GM13976 (cell line): ENCODE data around the gene PDXK.

Experiments used
- DNase-seq: peaks from one replicate; pipeline ENCODE4 v3.0.0; 2012; ENCODE audit warnings: low spot score
- in situ Hi-C: fragments of 300-500 bp; cut with MboI; formaldehyde crosslinking; loops from one replicate; pipeline ENCODE4 v1.12.0; 2022; ENCODE audit warnings: low sequenced_read_pairs, mixed read lengths, inconsistent platforms; ENCODE audit not compliant: unreplicated experiment
- TF ChIP-seq, protein P1 (sequence below): IDR thresholded peaks from 2 replicates; pipeline ENCODE4 v1.5.1; 2012; ENCODE audit warnings: borderline replicate concordance, mild to moderate bottlenecking; ENCODE audit not compliant: insufficient read depth; ENCODE audit errors: extremely low read depth, missing control alignments, control extremely low read depth

The PDXK gene

GRCh38 chr21:43758111-43758641, 39.2 kb downstream of the PDXK start:
- in situ Hi-C loops, result no loop called here
- TF ChIP-seq, protein P1, sequence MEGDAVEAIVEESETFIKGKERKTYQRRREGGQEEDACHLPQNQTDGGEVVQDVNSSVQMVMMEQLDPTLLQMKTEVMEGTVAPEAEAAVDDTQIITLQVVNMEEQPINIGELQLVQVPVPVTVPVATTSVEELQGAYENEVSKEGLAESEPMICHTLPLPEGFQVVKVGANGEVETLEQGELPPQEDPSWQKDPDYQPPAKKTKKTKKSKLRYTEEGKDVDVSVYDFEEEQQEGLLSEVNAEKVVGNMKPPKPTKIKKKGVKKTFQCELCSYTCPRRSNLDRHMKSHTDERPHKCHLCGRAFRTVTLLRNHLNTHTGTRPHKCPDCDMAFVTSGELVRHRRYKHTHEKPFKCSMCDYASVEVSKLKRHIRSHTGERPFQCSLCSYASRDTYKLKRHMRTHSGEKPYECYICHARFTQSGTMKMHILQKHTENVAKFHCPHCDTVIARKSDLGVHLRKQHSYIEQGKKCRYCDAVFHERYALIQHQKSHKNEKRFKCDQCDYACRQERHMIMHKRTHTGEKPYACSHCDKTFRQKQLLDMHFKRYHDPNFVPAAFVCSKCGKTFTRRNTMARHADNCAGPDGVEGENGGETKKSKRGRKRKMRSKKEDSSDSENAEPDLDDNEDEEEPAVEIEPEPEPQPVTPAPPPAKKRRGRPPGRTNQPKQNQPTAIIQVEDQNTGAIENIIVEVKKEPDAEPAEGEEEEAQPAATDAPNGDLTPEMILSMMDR, result no peak
- no peak for DNase-seq

GRCh38 chr21:43758811-43759210, 39.9 kb downstream of the PDXK start:
- TF ChIP-seq, protein P1, result no peak
- in situ Hi-C loops, result no loop called here
- no peak for DNase-seq

- in situ Hi-C loops, result no loop called here
- TF ChIP-seq, protein P1, result no peak
- no peak for DNase-seq
These were observed 40.7 kb downstream of the PDXK start for GRCh38 chr21:43759651-43760050.

DNA sequence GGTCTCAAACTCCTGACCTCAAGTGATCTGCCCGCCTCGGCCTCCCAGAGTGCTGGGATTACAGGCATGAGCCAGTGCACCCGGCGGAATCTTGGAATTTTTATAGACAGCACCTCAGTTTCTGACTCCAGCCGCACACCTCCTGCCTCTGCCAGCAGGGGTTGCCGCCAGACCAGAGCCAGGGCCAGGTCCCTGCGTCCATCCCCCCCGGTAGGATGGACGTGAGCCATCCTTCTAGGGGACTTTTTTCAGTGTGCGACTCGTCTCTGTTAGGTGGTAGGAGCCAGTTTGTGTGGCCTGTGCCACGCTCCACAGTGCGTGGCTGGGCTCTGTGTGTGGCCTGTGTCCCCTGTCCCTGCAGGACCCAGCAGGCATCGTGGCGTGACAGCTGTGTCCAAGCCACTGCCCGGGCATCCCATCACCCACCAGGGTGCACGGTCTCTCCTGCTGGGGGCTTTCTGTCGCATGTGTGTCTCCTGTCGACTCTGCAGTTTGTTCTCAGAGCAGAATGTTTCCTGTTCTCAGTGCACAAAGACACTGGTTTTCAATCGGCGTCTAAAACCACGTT, 41.5 kb downstream of the PDXK start:
- DNase-seq, result no peak
- in situ Hi-C loops, result no loop called here
- TF ChIP-seq, protein P1, result no peak

GRCh38 chr21:43761886-43762285, 43.0 kb downstream of the PDXK start:
- TF ChIP-seq, protein P1, result no peak
- DNase-seq, result no peak
- in situ Hi-C loops, result no loop called here

- no peak for DNase-seq
- in situ Hi-C loops, result no loop called here
- TF ChIP-seq, protein P1, result no peak
These were observed 43.6 kb downstream of the PDXK start for GRCh38 chr21:43762303-43763128.
